Heart right ventricle (tissue), 16 donors: ENCODE measurements around the gene ACTR2. TPM values are rescaled to one million over a fixed set of nuclear protein-coding genes. Genes with fewer than 3 reads are reported as not detected.

Experiments
- ATAC-seq, 8 donors: fragments of 200-7000 bp; cut with Tn5 transposase; one replicate each; pipeline ENCODE4 v1.9.1; 2020; ENCODE audit warnings: mild to moderate bottlenecking in 8 of 8, moderate library complexity in 8 of 8, moderate number of reproducible peaks in 1 of 8
- DNase-seq, 2 donors: peaks; one replicate each; pipeline ENCODE4 v3.0.0-alpha.2; 2020
- H3K27ac ChIP-seq, 10 donors: fragments of 200-600 bp; sonication (generic) in 2 of 10; one replicate each; pipeline versions ENCODE4 v1.5.0 to v1.8.0; 2020 to 2022; ENCODE audit warnings: mild to moderate bottlenecking in 3 of 10
- H3K27me3 ChIP-seq, 7 donors: fragments of 200-600 bp; one replicate each; pipeline ENCODE4 v1.8.0; 2021 to 2022; ENCODE audit warnings: mild to moderate bottlenecking in 2 of 7
- H3K36me3 ChIP-seq, 9 donors: fragments of 200-600 bp; sonication (generic) in 1 of 9; one replicate each; pipeline versions ENCODE4 v1.5.0 to v1.8.0; 2020 to 2022; ENCODE audit warnings: mild to moderate bottlenecking in 2 of 9
- H3K4me1 ChIP-seq, 9 donors: fragments of 200-600 bp; sonication (generic) in 1 of 9; one replicate each; pipeline versions ENCODE4 v1.5.0 to v1.8.0; 2020 to 2022; ENCODE audit warnings: mild to moderate bottlenecking in 4 of 9
- H3K4me3 ChIP-seq, 10 donors: fragments of 200-600 bp; sonication (generic) in 2 of 10; one replicate each; pipeline versions ENCODE4 v1.5.0 to v1.8.0; 2020 to 2022; ENCODE audit warnings: mild to moderate bottlenecking in 7 of 10, moderate library complexity in 2 of 10
- H3K9me3 ChIP-seq, 11 donors: fragments of 200-600 bp in 10 of 11; sonication (generic) in 2 of 11; one replicate each; pipeline versions ENCODE4 v1.5.0 to v1.8.0; 2013 to 2022; ENCODE audit warnings: mild to moderate bottlenecking in 2 of 11, control low read depth in 1 of 11, moderate library complexity in 1 of 11
- WGBS, 2 donors: extraction: QIAGEN DNeasy Blood & Tissue Kit; methylation state at CpG; one replicate each; pipeline ENCODE4 v1.1.7; 2013; ENCODE audit warnings: inconsistent platforms in 1 of 2; 5-methylcytosine and 5-hydroxymethylcytosine counted together
- intact Hi-C, 10 donors: fragments of 100-400 bp; cut with DNase I; formaldehyde crosslinking; loops; one replicate each; pipeline versions ENCODE4 v1.11.1 to v1.14.2; 2022
- polyA plus RNA-seq, 2 donors: library from polyadenylated mRNA; stranded (reverse); fragments of 200-250 nt; gene quantifications; one replicate each; pipeline ENCODE4 v1.2.3, GENCODE V29; 2013
- total RNA-seq, 10 donors: library from RNA; stranded (reverse); fragmentation: NEBNext Ultra II Directional in 3 of 10; extraction: Animal tissue kit (Norgen Biotek cat#: 25700) in 3 of 10; gene quantifications; one replicate each; pipeline versions ENCODE4 v1.2.1 to v1.2.4, GENCODE V29; 2021 to 2023
- TF ChIP-seq, protein P1 (sequence below), 9 donors: fragments of 200-600 bp; sonication (generic) in 2 of 9; IDR thresholded peaks; one replicate each; pipeline versions ENCODE4 v1.5.0 to v1.8.0; 2021 to 2022; ENCODE audit warnings: antibody characterized with exemption in 9 of 9, mild to moderate bottlenecking in 5 of 9, moderate library complexity in 1 of 9
- donor health status: Arrhythmogenic right ventricular cardiomyopathy.
- donor health status: ischemic (EF 13 %, LVEDD 7.1; RV severe dilation, severe dysfunction).
- donor health status: healthy with polysubstance abuse.
- donor health status: DM: no; HTN: yes; CAD: no.
- donor health status: DM: no; HTN: no; CAD: no.
- donor health status: ischemic (EF 25% LVEDD 6.9; RV normal size, moderate dysfunction).
- donor health status: ischemic (EF 25% LVEDD 5.7; RV mildly dilated, moderate dysfunction).
- donor health status: healthy.
- donor health status: DM: yes; HTN: yes; CAD: no.
- donor health status: Ischemic cardiomyopathy.
- donor health status: ischemic (EF 35%, LVEDD 5.7; RV mildly dilated, moderate dysfunction).
- donor health status: nonischemic (EF 11% LVEDD 7.7; RV severe dilation, severe dysfunction).
- donor health status: DM: yes; HTN: yes; CAD: no.
- donor health status: PGD.
- donor health status: ischemic (EF 29% LVEDD 5.4; RV normal size, mild dysfunction).
- donor health status: nonischemic (EF 23%, LVEDD 6.1; RV moderate dilation, normal function).

Gene ACTR2
- total and polyA plus RNA-seq, 12 donors: 34.1 to 164 (median 105) TPM

DNA sequence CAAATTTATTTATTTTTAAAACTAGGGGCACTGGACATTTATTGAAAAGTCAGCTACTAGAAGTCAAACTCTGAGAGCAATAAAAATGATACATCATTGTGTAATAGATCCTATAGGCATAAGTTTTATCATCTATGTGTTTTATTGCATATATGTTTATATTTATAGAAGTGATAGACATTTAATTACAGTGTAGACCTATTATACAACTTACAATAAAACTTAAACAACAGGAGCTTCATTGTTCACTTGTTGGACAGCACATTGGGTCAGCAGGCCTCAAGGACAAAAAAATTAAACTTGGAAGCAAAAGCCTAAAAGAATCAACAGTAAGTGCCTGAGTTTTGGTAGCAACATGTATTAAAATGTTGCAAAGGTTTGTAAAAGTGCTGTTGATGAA, 15.0 kb upstream of the ACTR2 start:
- TF ChIP-seq, protein P1, sequence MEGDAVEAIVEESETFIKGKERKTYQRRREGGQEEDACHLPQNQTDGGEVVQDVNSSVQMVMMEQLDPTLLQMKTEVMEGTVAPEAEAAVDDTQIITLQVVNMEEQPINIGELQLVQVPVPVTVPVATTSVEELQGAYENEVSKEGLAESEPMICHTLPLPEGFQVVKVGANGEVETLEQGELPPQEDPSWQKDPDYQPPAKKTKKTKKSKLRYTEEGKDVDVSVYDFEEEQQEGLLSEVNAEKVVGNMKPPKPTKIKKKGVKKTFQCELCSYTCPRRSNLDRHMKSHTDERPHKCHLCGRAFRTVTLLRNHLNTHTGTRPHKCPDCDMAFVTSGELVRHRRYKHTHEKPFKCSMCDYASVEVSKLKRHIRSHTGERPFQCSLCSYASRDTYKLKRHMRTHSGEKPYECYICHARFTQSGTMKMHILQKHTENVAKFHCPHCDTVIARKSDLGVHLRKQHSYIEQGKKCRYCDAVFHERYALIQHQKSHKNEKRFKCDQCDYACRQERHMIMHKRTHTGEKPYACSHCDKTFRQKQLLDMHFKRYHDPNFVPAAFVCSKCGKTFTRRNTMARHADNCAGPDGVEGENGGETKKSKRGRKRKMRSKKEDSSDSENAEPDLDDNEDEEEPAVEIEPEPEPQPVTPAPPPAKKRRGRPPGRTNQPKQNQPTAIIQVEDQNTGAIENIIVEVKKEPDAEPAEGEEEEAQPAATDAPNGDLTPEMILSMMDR (IDR thresholded peaks at IDR 0.05): no peak
- intact Hi-C loops: no loop called here
- Histone ChIP-seq H3K4me3 (no peak overlapping the region), H3K9me3 (no peaks in the 10 kb centered on the region), H3K27ac (no peak overlapping the region), H3K27me3 (no peaks in the 10 kb centered on the region), H3K36me3 (no peaks in the 10 kb centered on the region), H3K4me1 (no peaks in the 10 kb centered on the region)
- DNase-seq (no peak), ATAC-seq (no peak)

DNA sequence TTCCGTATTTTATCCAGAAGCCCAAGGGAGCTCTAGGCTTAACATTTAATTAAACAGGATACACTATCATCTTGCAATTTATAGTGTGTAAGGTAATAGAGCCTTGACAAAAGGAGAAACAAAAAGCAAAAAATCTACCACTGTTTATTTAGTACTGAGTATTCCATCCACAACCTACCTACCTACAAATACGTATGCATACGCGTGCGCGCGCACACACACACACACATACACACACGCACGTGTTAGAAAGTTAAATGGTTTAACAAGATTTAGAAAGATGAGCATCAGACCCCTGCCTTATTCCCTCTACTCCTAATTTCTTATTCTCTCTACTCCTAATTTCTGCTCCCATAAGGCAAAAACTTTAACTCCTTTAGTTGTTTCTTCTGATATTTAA, 14.6 kb upstream of the ACTR2 start:
- H3K36me3 ChIP-seq: no peaks in the 10 kb centered on the region
- H3K27me3 ChIP-seq: no peaks in the 10 kb centered on the region
- 97% methylated on average over 9 of the region's 9 CpGs for WGBS, 2 donors
- intact Hi-C loops: no loop called here
- H3K27ac ChIP-seq: no peak overlapping the region
- H3K4me1 ChIP-seq: no peaks in the 10 kb centered on the region
- ATAC-seq: no peak
- no peak for DNase-seq
- H3K9me3 ChIP-seq: no peaks in the 10 kb centered on the region
- no peak overlapping the region for H3K4me3 ChIP-seq
- TF ChIP-seq, protein P1 (IDR thresholded peaks at IDR 0.05): no peak

DNA sequence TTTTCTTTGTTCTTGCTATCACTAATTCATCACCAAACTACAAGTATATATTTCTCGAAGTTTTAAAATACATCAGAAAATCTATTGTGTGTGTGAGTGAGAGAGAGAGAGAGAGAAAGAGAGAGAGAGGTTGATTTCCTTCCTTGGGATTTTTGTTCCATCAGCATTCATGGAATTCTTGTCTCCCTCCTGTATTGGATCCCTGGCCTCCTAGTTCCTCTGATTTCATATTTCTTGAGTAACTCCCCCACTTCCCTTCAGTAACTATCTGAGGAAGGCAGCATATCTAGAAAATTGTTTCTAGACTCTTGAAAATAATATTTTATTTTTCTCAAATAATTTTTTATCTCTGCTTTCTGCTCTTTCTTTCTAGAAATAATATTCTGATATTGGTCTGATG, 13.3 kb upstream of the ACTR2 start:
- TF ChIP-seq, protein P1 (IDR thresholded peaks at IDR 0.05): no peak
- 71 to 89% methylated on average over 1 of the region's 1 CpG for WGBS, 2 donors
- Histone ChIP-seq H3K36me3 (no peaks in the 10 kb centered on the region), H3K27ac (no peak overlapping the region), H3K27me3 (no peaks in the 10 kb centered on the region), H3K4me1 (no peaks in the 10 kb centered on the region), H3K9me3 (no peaks in the 10 kb centered on the region), H3K4me3 (no peak overlapping the region)
- ATAC-seq (no peak), DNase-seq (no peak)
- intact Hi-C loops: no loop called here

DNA sequence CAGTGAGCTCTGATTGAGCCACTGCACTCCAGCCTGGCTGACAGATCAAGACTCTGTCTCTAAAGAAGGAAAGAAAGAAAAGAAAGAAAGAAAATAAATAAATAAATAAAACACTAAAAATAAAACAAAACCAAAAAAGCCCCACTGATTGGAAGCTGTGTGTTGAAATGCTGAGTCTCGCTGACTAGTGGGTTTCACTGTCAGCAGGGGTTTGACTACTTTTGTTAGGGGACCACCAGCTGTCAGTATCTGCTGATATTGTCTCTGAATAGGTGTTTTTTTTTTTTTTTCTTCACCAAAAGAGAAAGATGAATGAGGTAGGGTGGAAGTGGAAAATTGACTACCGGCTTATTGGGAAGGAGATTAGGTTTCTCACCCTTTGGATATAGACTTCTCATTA, 12.8 kb upstream of the ACTR2 start:
- no peaks in the 10 kb centered on the region for H3K4me1 ChIP-seq
- 93% methylated on average over 2 of the region's 2 CpGs for WGBS, 2 donors

More for the DNA sequence above, 12.8 kb upstream of the ACTR2 start:
- no peak overlapping the region for H3K4me3 ChIP-seq
- no peaks in the 10 kb centered on the region for H3K27me3 ChIP-seq
- no peaks in the 10 kb centered on the region for H3K9me3 ChIP-seq
- intact Hi-C loops: no loop called here
- H3K36me3 ChIP-seq: no peaks in the 10 kb centered on the region
- TF ChIP-seq, protein P1 (IDR thresholded peaks at IDR 0.05): no peak
- ATAC-seq (no peak), DNase-seq (no peak)
- no peak overlapping the region for H3K27ac ChIP-seq
